Mammary epithelial cell (primary cell): ENCODE results near the gene TTF2.

Experiments used
- CTCF ChIP-seq, 2 donors: IDR thresholded peaks in 1 of 2; conservative IDR thresholded peaks in 1 of 2; 2 replicates each; pipeline ENCODE4 v1.5.1; 2011 to 2012; ENCODE audit warnings: inconsistent platforms in 2 of 2, low read length in 2 of 2, mild to moderate bottlenecking in 2 of 2, control low read depth in 1 of 2, low read depth in 1 of 2; ENCODE audit not compliant: insufficient read depth in 1 of 2; ENCODE audit errors: extremely low read depth in 1 of 2
- EZH2 ChIP-seq: IDR thresholded peaks from 2 replicates; pipeline ENCODE4 v1.6.1; 2012; ENCODE audit warnings: low read length, inconsistent platforms, borderline replicate concordance

- TF ChIP-seq CTCF (conservative IDR thresholded peaks at IDR 0.05 in 1 of 2, IDR thresholded peaks at IDR 0.05 in 1 of 2; ENCODE audit: extremely low read depth in 1 of 2, insufficient read depth in 1 of 2, low read depth in 1 of 2, low read length in 2 of 2) = no peak
- TF ChIP-seq EZH2 = no peak
These were observed 22.3 kb upstream of the TTF2 start for GRCh38 chr1:117037802-117038201.
